T1000 (cell line): ENCODE data around the gene NPHP4.
"Not testable (repeated sequence)": the region's sequence is repeated elsewhere in the genome, so short reads cannot be mapped to it uniquely, and the experiment has no call there.

Experiments used
- DNase-seq: peaks from one replicate; lab custom pipeline; 2025; ENCODE audit warnings: mixed read lengths; lab: John Stamatoyannopoulos, UW

Gene NPHP4

DNA sequence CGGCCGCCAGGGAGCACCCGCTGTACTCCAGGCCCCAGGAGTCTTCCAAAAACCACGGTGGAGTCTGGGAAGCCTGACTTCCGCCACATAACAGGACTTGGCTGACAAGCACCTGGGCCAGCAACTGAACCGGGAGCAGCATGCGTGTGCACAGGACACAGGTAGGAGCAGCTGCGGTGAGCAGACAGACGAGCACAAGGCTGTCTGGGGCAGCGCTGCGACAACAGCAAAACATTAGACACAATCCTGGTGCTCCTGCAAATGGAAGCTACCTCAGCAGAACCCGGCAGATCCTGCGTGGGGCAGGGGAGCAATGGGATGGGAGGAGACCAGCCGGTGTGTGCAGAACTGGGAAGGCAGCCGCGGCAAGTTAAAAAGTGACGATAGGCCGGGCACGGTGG is 80.4 kb downstream of the NPHP4 start:
- no peak for DNase-seq

DNA sequence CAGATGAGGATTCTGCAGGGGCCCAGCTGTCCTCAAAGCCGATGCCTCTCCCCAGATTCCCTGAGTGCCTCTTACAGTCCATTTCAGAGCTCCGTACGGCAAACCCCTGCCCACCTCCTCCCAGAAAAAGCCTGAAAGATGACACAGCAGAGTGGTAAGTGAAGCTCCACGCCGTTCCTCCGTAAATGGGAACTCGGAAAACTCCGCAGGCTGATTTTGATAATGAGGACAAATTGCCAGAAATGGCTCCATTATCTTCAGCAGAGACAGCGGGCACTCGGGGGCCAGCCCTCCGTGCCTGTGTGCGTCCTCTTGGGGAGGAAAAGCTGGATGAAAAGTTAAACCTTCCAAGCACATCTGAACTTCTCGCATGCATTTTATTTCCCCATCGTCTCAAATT is 81.1 kb downstream of the NPHP4 start:
- DNase-seq: no peak

DNA sequence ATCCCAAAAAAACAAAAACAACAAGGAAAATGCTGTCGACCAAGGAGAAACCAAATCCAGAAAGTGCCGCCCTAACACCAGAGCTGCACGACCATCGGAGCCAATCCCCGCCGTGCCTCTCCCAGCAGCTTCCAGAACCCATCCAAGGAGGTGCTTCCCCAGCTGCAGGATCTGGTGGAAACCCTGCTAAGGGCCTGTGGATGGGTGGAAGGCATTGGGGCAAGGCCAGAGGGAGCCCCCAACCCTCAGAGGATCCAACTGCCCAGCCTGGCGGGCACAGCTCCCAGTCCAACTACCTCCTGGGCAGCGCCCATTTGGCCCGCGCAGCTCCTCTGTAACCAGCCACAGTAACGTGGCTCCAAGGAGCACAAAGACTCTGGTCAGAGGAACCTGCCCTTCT is 81.6 kb downstream of the NPHP4 start:
- no peak for DNase-seq

DNA sequence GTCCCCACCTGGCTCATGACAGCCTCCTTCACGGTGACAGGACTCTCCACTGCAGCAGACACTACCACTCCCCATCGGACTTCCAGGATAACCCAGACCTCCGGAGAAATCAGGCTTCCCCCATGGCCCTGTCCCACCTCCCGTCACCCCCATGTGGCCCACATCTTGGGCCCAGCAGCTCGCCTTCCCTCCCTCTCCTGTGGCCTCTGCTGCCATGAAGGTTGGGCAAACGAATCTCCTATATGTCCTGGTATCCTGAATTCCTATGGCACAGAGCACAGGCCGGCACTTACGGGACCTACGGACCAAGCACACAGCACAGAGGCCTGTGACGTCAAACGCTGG is 82.0 kb downstream of the NPHP4 start:
- DNase-seq: no peak

DNA sequence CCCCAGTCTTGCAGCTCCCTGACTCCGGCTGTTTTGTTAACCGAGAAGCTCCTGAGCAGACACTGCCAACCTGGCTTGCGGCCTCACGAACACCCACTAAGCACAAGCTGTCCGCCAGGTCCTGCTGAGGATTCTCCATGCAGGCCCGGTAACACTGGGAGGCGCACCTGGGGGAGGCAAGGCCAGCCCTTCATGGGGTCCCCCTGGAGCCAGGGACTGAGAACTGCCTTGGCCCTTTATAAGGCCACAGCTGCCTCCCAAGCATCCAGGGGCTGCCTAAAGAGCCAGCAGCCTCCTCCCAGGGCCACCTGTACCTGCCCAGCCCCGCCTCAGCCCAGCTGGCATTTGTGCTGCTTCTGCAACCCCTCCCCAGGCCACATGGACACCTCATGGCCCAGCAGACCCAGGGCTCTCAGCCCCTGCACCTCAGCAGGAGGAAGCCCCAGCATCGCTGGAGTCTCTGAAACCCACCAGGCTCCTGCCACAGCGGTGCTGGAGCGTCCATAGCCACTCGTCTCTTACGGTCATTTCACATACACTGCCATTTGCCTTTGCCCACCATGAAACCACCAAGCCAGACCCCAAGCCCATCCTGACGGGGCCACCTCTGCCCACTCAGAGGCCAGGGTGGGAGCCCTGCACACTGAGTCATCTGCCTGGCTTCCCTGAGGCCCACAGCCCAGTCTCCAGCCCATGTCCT is 82.5 kb downstream of the NPHP4 start:
- DNase-seq: no peak

DNA sequence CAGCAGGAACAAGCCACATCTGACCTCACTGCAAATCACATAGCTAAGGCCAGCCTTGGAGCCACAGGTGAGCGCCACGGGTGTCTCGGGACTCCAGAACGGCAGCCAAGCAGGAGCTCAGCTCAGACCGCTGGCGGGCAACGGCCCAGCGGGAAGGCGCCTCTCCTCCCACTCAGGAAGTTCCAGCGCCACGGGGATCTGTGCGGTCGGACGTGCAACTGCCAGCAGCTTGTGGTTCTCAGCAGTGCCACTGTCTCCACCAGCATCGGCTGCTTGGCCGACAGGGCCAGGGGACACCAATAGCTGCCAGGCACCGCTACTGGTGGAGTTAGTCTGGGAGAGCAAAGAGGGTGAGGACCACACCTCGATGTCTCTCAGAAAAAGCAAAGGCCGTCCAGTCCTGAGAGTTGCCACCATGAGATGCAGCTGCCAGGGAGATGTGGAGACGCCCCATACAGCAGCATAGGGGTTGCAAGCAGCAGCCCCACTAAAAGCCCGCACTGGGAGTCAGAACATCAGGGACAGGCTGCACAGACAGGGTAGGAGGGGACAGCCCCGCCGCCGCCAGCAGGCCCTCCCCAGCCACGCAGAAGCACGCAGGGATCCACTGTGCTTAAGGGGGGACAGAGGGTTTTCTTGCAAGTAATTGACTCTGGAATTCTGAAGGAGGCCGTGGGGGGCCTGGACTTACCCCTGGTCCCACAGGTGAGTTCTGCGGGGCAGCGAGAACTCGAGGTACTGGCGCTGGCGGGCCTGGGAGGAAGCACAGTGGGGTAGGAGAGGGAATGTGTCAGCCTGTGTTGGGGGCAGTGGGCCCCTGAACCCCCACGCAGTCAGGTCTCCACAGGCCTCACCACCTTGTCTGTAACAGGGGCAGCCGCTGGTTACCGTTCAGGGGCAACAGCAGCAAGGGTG is 83.5 kb downstream of the NPHP4 start:
- no peak for DNase-seq

DNA sequence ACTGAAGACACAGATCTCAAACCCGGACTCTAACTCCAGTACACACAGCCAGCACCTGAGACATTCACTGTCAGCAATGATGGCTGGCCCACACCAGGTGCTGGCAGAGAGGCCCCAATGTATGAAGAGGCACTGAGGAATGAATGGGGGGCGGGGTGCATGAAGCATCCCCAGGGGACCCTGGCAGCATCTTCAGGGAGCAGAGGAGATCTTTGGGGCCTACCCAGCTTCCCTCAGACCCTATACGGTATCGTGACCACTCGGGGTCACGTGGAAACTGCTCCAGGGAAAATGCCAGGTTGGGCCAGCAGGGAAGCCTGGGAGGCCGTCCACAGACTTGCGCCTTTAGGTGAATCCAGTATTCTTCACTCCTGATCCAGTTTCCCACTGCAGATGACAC is 84.3 kb downstream of the NPHP4 start:
- DNase-seq: no peak

DNA sequence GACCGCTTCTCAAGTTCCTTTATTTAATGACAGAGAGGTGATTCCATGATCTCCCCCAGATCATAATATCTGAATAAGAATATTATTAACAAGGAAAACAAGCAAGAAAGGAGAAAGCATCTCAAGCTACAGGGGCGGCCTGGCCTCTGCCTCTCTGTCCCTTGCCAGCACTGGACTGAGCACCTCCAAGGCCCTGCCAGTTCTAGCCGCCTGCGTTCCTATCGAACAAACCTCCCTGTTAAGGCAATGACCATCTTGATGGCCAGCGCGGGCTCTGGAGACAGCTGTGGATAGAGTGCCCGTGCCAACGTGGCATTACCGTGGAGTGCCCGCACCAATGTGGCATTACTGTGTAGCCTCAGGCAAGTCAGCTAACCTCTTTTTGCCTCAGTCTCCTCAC is 84.8 kb downstream of the NPHP4 start:
- no peak for DNase-seq

DNA sequence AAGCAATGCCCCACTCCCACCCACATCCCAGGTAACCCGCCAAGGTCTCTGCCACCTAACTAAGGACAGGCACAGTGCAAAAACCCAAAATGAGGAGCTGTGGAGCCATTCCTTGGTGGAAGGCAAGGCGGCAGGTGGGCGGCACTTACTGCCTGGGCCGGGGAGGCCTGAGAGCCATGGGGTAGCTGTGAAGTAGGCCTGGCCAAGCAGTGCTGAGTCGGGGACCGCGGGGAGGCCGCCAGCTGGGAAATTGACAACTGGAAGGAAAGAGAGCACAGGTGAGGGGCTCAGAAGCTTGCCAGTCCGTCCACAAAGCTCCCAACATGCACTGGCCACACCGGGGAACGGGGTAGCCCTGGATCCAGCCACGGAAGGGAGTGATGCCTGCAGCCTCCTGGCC is 85.3 kb downstream of the NPHP4 start:
- no peak for DNase-seq

DNA sequence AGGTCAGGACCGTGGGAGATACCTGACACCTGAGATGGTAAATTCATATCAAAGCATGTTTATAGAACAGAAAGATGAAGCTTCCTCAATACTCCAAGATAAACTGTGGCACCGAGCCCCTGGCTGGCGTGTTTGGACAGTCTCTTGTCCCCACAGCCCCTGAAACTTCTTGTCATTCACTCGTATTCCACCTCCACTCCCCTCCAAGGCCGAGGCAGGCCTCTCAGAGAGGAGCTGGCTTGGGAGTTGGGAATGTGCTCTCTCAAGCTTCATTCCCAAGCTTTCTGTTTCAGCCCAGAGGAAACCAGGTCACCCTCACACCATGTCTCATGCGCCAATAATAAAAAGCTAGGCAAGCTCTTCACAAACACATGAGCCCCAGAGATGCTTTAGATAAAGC is 86.1 kb downstream of the NPHP4 start:
- no peak for DNase-seq

DNA sequence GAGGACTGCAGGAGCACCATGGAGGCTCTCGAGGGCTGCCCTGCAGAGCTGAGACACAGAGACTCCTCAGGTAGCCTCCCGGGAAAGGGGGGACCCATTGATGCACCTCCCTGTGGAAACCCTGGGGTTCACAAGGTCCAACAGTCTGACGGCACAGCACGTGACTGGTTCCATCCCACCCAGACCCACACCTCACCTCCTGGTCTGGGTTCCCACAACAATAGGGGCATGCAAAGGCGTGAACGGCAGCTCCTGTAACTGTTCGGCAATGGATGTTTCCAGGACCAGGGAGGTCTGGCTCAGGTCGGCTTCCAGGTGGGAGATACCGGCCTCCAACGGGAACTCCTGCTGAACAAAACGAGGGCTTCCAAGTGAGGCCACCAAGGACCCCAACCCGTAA is 86.8 kb downstream of the NPHP4 start:
- no peak for DNase-seq

DNA sequence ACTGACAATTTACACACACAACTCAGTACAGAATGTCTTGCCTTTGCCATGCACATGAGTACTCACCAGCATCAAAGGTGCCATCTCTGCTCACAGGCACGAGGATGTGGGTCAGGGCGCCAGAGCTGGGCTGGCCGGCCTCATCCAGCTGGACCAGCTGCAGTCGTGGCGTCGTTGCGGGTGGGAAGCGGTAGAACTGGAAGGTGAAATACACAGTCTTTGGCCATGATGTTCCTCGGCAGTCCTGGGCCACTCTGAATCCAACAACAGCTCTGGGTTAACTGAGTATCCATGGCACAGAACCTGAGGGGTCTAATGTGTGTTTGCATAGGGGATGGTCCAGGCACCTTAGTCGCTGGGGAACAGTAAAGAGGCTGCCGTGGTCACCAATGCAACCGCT is 87.7 kb downstream of the NPHP4 start:
- DNase-seq: no peak

DNA sequence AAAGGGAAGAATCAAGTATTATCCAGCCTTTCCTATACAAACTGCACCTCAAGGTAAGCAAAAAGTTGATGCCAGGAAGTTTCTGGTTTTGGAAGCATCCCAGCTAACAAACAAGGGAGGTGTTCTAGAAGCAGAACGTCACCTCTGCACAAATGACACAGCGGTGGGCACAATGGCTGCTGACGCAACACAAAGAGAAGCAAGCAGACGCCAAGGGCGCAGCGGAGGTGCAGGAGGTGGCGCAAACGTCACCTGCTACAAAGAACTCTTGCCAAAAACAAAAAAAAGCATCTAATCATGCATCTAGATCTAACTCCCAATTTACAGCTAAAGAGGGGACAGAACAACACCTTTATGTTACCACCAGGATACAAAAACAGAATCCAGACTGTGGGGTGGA is 88.5 kb downstream of the NPHP4 start:
- DNase-seq: no peak

DNA sequence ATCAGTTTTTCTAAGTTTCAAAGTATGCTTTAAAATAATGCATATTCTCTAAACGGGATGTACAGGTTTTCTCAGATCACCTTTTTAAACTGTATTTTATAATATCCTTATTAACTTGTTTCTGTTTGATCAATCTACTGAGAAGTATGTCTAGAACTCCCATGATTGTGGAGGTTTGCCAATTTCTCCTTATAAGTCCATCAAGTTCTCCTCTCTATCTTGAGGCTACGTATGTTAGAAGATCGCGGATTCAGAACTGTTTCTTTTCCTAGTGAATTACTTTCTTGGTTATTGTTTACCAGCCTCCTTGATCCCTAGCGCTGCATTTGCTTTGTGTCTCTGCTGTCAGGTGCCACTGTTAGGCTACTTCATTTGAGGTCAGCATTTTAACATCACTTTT is 89.2 kb downstream of the NPHP4 start:
- no peak for DNase-seq

DNA sequence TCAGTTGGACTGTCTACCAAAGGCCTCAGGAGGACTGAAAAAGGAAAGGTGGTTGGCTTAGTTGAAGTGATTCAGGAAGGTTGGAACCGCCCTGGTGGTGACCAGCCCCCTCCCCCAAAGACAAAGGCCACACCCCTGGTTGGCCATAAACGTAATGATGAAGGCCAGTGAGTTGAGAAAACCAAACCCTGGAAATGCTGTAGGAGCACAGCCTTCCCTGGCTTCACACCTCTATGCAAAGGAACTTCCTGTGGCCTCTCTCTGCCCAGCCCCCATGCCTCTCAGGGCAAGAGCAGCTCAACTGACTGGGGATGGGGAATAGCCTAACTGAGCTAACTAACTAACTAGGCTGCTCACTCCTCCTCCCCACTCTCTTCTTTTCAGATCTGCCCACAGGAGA is 90.4 kb downstream of the NPHP4 start:
- no peak for DNase-seq

DNA sequence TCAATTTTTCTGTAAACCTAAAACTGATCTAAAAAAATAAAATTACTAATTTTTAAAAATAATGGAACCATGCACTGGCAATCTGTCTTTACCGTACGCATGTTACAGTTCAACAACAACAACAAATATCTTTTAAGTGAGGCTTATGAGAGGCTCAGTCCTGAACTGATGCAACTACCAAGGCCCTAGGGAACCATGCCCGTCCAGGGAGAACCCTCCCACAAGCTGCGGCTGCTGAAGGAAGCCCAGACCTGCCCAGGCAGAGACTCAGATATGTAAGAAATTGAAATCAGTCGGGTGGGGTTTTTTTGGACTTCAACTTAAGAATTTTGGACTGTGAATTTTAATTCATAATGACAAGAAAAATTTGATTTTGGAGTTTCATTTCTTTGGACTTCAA is 91.1 kb downstream of the NPHP4 start:
- DNase-seq: no peak

DNA sequence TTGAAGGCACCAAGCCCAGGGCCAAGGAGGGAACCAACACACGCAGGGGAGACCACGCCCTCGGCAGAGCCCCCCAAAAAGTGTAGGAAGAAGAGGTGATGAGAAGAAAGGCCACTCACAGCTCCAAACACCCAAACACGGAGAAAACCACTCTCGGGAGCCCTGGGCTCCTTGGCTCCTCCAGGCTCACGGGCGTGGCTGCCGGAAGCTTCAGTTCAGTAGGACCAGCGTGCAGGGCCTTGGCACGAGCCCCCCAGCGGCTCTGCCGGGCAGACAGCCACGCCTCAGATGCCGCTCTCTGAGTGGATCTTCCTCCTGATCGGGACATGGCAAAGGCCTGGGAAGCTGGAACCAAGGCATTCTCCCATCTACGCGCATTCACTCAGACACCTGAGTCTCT is 94.0 kb downstream of the NPHP4 start:
- no peak for DNase-seq

DNA sequence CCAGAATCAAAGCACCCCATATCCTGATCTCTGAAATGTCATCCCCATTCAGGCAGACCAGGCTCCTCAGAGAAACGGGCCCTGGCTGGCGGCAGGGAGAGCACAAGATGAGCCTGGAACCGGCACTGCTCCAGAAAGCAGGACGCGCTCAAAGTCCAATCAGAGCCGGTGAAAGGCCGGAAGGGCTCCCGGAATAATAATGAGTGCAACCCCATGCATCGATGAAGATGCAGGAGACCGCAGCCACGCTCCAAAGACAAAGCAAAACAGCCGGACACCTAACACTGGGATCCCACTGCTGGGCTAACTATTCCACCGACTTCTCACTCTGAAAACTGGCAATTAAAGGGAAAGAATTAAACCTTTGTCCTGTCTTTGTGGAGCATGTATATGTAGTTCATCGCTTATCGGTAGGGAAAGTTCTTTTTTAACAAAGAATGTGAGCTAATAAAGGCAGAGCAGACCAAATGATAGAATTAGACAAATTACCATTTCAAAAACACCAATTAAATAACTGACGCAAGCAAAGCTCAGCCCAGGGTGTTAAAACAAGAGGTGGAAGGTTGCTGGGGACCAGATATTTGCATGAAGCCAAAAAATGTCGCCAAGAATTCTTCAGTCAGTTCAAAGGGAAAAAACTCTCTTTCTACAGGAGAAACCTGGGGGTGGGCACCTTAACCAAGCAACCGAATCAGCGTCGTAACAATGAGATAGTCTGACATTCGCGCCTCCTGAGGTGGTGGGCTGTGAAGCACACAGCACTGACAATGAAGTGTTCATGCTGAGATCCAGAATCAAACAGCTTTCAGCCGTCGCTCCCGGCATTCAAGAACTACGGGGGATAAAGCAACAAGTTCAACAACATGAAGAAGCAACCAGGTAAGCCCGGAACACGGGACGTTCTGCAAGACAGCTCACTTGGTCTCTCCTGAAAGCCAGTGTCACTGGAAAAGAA is 95.2 kb downstream of the NPHP4 start:
- no peak for DNase-seq

DNA sequence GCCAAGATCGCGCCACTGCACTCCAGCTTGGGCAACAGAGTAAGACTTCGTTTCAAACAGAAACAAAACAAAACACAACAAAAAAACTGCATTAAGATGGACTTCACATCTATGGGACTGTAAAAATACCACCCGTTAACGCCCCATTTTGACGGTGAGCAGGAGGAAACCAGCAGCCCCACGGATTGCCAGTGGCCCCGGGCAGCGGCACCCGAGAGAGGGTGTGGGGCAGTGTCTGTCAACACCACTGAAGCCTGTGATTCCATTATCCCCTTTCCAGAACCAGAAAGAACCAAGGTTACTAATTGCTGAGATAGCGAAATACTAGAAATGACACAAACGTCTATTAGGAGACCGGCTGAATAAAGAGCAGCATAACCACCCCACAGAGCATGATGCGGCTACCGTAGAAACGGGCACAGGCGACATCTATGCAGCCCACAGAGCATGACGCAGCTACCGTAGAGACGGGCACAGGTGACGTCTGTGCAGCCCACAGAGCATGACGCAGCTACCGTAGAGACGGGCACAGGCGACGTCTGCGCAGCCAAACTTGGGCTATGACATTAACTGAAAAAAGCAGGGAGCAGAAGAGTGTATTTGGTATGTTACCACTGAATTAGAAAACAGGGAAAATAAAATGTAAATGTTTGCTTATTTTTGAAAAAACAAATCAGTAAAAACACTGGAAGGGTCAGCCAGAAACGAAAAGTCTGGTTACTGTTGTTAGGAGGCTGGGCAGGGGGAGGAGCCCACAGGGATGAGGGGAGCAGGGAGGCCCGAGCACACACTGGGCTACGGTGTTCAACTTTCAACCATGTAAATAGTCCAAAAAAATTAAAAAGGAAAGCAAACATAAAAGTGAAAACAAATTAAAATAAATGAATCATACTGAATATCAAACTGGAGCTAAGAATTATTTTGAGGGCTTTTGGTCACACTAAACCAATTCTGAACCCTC is 96.5 kb downstream of the NPHP4 start:
- DNase-seq: no peak

DNA sequence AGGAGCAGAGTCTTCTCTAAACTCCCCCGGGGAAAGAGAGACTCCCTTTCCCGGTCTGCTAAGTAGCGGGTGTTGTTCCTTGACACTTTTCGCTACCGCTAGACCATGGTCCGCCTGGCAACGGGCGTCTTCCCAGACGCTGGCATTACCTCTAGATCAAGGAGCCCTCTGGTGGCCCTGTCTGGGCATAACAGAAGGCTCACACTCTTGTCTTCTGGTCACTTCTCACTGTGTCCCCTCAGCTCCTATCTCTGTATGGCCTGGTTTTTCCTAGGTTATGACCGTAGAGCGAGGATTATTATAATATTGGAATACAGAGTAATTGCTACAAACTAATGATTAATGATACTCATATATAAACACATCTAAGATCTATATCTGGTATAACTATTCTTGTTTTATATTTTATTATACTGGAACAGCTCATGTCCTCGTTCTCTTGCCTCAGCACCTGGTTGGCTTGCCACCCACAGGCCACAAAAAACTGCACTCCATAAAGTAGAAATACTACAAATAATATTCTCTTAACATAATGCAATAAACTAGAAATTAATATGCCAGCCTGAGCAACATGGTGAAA is 98.4 kb downstream of the NPHP4 start:
- DNase-seq: not testable (repeated sequence)

DNA sequence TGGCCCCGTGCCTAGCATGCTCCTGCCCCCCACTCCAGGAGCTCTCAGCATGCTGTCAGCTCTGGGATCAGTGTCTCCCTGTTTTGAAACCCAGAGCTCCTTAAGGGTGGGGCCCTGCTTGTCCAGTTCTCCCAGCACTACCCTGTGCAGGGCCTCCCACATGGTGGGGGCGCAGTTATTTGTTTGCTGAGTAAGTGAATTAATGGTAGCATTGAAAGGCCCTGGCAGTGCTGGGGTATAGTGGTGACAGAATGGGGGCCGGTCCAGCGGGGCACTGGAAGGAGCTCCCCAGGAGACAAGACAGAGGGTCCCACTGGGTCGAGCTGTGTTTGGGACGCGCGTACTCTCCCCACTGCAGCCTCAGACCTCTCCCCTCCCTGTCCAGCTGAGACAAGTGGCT is 99.9 kb downstream of the NPHP4 start:
- DNase-seq: no peak
